ENCODE data around the gene PNPLA1.

DNA sequence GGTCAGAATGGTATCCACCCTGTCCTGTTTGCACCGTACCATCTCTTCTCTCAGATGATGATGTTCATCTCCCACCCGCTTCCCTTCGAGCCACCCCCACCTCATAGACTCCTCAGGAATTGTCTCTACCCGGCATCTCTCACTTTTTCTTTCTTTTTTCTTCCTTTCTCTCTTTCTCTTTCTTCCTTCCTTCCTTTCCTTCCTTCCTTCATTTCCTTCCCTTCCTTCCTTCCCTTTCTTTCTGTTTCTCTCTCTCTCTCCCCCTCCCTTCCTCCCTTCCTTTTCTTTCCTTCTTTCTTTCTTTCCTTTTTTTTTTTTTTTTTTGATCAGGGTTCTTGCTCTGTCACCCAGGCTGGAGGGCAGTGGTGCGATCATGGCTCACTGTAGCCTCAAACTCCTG, 27.7 kb upstream of the PNPLA1 start:
- TF ChIP-seq, protein P1, sequence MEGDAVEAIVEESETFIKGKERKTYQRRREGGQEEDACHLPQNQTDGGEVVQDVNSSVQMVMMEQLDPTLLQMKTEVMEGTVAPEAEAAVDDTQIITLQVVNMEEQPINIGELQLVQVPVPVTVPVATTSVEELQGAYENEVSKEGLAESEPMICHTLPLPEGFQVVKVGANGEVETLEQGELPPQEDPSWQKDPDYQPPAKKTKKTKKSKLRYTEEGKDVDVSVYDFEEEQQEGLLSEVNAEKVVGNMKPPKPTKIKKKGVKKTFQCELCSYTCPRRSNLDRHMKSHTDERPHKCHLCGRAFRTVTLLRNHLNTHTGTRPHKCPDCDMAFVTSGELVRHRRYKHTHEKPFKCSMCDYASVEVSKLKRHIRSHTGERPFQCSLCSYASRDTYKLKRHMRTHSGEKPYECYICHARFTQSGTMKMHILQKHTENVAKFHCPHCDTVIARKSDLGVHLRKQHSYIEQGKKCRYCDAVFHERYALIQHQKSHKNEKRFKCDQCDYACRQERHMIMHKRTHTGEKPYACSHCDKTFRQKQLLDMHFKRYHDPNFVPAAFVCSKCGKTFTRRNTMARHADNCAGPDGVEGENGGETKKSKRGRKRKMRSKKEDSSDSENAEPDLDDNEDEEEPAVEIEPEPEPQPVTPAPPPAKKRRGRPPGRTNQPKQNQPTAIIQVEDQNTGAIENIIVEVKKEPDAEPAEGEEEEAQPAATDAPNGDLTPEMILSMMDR (IDR thresholded peaks at IDR 0.05), result no peak
- TF ChIP-seq POLR2A (IDR thresholded peaks at IDR 0.05), result no peak
